ENCODE data around the gene ITFG1.

Gene ITFG1

GRCh38 chr16:47317465-47318240 is 143.2 kb downstream of the ITFG1 start:
- DNase-seq (ENCODE audit: low spot score): no peak
- H3K27ac ChIP-seq: no peak overlapping the region
- ChIA-PET CTCF (no interaction called here), POLR2A (ENCODE audit: low non-redundant PET) (no interaction called here)
- TF ChIP-seq CTCF (conservative IDR thresholded peaks at IDR 0.05; ENCODE audit: low read depth): no peak

- DNase-seq (ENCODE audit: low spot score): no peak
- CTCF ChIA-PET: interaction anchor here (0.7 kb wide), 1 partner anchor 1314 kb away, joined by 3 read pairs; no protein-coding TSS in a partner anchor
- TF ChIP-seq CTCF (conservative IDR thresholded peaks at IDR 0.05; ENCODE audit: low read depth): no peak
- POLR2A ChIA-PET (ENCODE audit: low non-redundant PET): no interaction called here
- H3K27ac ChIP-seq: no peak overlapping the region
Measured at GRCh38 chr16:47316442-47317015, 144.3 kb downstream of the ITFG1 start.

GRCh38 chr16:47311738-47312505 is 148.9 kb downstream of the ITFG1 start:
- TF ChIP-seq CTCF (conservative IDR thresholded peaks at IDR 0.05; ENCODE audit: low read depth): no peak
- H3K27ac ChIP-seq: no peak overlapping the region
- CTCF ChIA-PET: interaction anchor here (0.5 to 0.6 kb wide), 2 partner anchors 51 to 133 kb away, joined by 3 to 5 read pairs; no protein-coding TSS in a partner anchor
- POLR2A ChIA-PET (ENCODE audit: low non-redundant PET): no interaction called here
- peak; percentile 49 for DNase-seq (ENCODE audit: low spot score)

- CTCF ChIA-PET: no interaction called here
Measured at GRCh38 chr16:47310792-47311211, 150.1 kb downstream of the ITFG1 start.

GRCh38 chr16:47309581-47310312 is 151.1 kb downstream of the ITFG1 start:
- no peak overlapping the region for H3K27ac ChIP-seq
- POLR2A ChIA-PET (ENCODE audit: low non-redundant PET): no interaction called here

More at GRCh38 chr16:47310792-47311211, 150.1 kb downstream of the ITFG1 start:
- no peak for DNase-seq (ENCODE audit: low spot score)
- POLR2A ChIA-PET (ENCODE audit: low non-redundant PET): no interaction called here
- H3K27ac ChIP-seq: no peak overlapping the region
- TF ChIP-seq CTCF (conservative IDR thresholded peaks at IDR 0.05; ENCODE audit: low read depth): no peak

More at GRCh38 chr16:47309581-47310312, 151.1 kb downstream of the ITFG1 start:
- CTCF ChIA-PET: interaction anchor here (0.7 kb wide), 1 partner anchor 174 kb away, joined by 3 read pairs; no protein-coding TSS in a partner anchor
- no peak for TF ChIP-seq CTCF (conservative IDR thresholded peaks at IDR 0.05; ENCODE audit: low read depth)
- no peak for DNase-seq (ENCODE audit: low spot score)
